Measurements from ENCODE around the gene MRPS23. TPM values are rescaled to one million over a fixed set of nuclear protein-coding genes. Genes with fewer than 3 reads are reported as not detected.
A peak's percentile ranks its signal among the peaks of the same experiment; 100 is the strongest.

MRPS23 gene
- polyA plus RNA-seq, 2 of the 4 experiments (the other 2 are of a cell fraction): 110 to 153 TPM

GRCh38 chr17:57874058-57874419 is 24.2 kb upstream of the MRPS23 start:
- POLR2A ChIA-PET: interaction anchor here (0.6 to 3.7 kb wide), 2 partner anchors 13 to 52 kb away, joined by 3 to 25 read pairs; no protein-coding TSS in a partner anchor
- CTCF ChIA-PET: interaction anchor here (1.2 to 48.7 kb wide), 9 partner anchors 14 to 238 kb away, joined by 6 to 1377 read pairs (median 17); partner anchors contain the start of genes CUEDC1, MRPS23, SRSF1 and VEZF1
- no peak for ATAC-seq
- WGBS (ENCODE audit: missing lambda C conversion rate): 95% methylated on average over 7 of the region's 7 CpGs
- no peaks in the 10 kb centered on the region for H3K9me3 ChIP-seq
- H3K4me3 ChIP-seq: no peak overlapping the region
- peak overlapping the region; percentile 64; the same call in 1 of the 3 replicates for H3K4me2 ChIP-seq
- H3K4me1 ChIP-seq: peaks cover 95% of the 10 kb centered on the region
- peak overlapping the region; percentile 92 to 95 for H3K27ac ChIP-seq
- DNase-seq (ENCODE audit: low read depth in 1 of 2, low spot score in 1 of 2): no peak
- TF ChIP-seq POLR2A (IDR thresholded peaks at IDR 0.05; ENCODE audit: low read length): no peak
- TF ChIP-seq PHF8 (IDR thresholded peaks at IDR 0.05; ENCODE audit: borderline replicate concordance, low read depth): no peak
- no peak for TF ChIP-seq CBX2 (IDR thresholded peaks at IDR 0.05; ENCODE audit: borderline replicate concordance, low read depth)
- TF ChIP-seq SREBF2 (IDR thresholded peaks at IDR 0.05): no peak
- no peak for TF ChIP-seq GATA3 (IDR thresholded peaks at IDR 0.05; ENCODE audit: borderline replicate concordance)
- TF ChIP-seq FOXS1 (CRISPR knock-in tag; IDR thresholded peaks at IDR 0.05): no peak
- TF ChIP-seq ZNF302 (CRISPR knock-in tag; IDR thresholded peaks at IDR 0.05): no peak
- TF ChIP-seq CTCF (IDR thresholded peaks at IDR 0.05): no peak
- no peak for TF ChIP-seq RNF2 (IDR thresholded peaks at IDR 0.05; ENCODE audit: borderline replicate concordance, low read depth)
- FAIRE-seq: no peak

GRCh38 chr17:57873261-57874057 is 23.6 kb upstream of the MRPS23 start:
- Histone ChIP-seq H3K27ac (peak overlapping the region; percentile 92 to 95), H3K4me3 (no peak overlapping the region), H3K9me3 (no peaks in the 10 kb centered on the region), H3K4me1 (peaks cover 95% of the 10 kb centered on the region), H3K4me2 (no peak overlapping the region)
- ChIA-PET POLR2A (interaction anchor here (3.7 kb wide), 1 partner anchor 12 kb away, joined by 25 read pairs; no protein-coding TSS in a partner anchor), CTCF (interaction anchor here (1.2 to 48.7 kb wide), 7 partner anchors 14 to 239 kb away, joined by 6 to 1377 read pairs (median 155); partner anchors contain the start of genes CUEDC1, MRPS23, SRSF1 and VEZF1)
- WGBS (ENCODE audit: missing lambda C conversion rate): 93% methylated on average over 16 of the region's 16 CpGs
- no peak for DNase-seq (ENCODE audit: low read depth in 1 of 2, low spot score in 1 of 2)
- no peak for FAIRE-seq
- TF ChIP-seq MAFK (IDR thresholded peaks at IDR 0.05; ENCODE audit: partially characterized antibody) (no peak), RAD21 (conservative IDR thresholded peaks at IDR 0.05 in 1 of 2, IDR thresholded peaks at IDR 0.05 in 1 of 2) (no peak), EP300 (IDR thresholded peaks at IDR 0.05) (no peak), RCOR1 (IDR thresholded peaks at IDR 0.05; ENCODE audit: low read depth, low read length) (no peak), MYC (IDR thresholded peaks at IDR 0.05; ENCODE audit: borderline replicate concordance, low read length) (no peak), BCL3 (IDR thresholded peaks at IDR 0.05) (no peak), CBX2 (IDR thresholded peaks at IDR 0.05; ENCODE audit: borderline replicate concordance, low read depth) (no peak), POLR2AphosphoS2 (conservative IDR thresholded peaks at IDR 0.05; ENCODE audit: low read length) (no peak), TFCP2L1 (CRISPR knock-in tag; IDR thresholded peaks at IDR 0.05) (no peak), PHF8 (IDR thresholded peaks at IDR 0.05; ENCODE audit: borderline replicate concordance, low read depth) (no peak), MAZ (IDR thresholded peaks at IDR 0.05; ENCODE audit: borderline replicate concordance, low read depth, low read length) (no peak), CBX8 (IDR thresholded peaks at IDR 0.05) (no peak), HDAC2 (IDR thresholded peaks at IDR 0.05) (no peak), ZFP36 (IDR thresholded peaks at IDR 0.05; ENCODE audit: borderline replicate concordance, partially characterized antibody) (no peak), ELK1 (IDR thresholded peaks at IDR 0.05; ENCODE audit: low read depth, low read length) (no peak)
- no peak for ATAC-seq

All from A549 (cell line).